AG09319 (cell line): Measurements from ENCODE around the gene STAMBP.
A peak's percentile ranks its signal among the peaks of the same experiment; 100 is the strongest.

ENCODE experiments used
- DNase-seq: peaks from one replicate; pipeline ENCODE4 v3.0.0-alpha.2; 2010; ENCODE audit warnings: low read depth; ENCODE audit errors: extremely low read depth
- TF ChIP-seq, protein P1 (sequence below): IDR thresholded peaks from 2 replicates; pipeline ENCODE4 v1.5.1; 2011; ENCODE audit warnings: low read depth, mild to moderate bottlenecking, inconsistent platforms, low read length, moderate library complexity

Gene STAMBP

DNA sequence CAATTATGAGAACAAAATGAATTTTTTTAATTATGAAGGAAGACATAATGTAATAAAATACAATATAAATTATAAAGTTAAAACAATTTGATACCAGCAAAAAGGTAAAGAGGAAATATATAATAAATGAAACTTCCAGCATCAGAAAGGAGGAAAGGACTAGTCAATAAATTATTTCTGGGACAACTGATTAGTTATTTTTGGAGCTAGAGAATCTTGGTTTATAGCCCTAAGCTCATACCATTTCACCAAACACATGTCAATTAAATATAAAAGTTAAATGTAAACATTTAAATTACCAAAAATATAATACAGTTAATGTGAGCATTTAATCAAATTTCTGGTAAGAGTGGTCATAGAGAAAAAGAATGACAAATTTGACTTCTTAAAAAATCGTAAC lies 76.2 kb downstream of the STAMBP start:
- TF ChIP-seq, protein P1, sequence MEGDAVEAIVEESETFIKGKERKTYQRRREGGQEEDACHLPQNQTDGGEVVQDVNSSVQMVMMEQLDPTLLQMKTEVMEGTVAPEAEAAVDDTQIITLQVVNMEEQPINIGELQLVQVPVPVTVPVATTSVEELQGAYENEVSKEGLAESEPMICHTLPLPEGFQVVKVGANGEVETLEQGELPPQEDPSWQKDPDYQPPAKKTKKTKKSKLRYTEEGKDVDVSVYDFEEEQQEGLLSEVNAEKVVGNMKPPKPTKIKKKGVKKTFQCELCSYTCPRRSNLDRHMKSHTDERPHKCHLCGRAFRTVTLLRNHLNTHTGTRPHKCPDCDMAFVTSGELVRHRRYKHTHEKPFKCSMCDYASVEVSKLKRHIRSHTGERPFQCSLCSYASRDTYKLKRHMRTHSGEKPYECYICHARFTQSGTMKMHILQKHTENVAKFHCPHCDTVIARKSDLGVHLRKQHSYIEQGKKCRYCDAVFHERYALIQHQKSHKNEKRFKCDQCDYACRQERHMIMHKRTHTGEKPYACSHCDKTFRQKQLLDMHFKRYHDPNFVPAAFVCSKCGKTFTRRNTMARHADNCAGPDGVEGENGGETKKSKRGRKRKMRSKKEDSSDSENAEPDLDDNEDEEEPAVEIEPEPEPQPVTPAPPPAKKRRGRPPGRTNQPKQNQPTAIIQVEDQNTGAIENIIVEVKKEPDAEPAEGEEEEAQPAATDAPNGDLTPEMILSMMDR: no peak
- DNase-seq: no peak

DNA sequence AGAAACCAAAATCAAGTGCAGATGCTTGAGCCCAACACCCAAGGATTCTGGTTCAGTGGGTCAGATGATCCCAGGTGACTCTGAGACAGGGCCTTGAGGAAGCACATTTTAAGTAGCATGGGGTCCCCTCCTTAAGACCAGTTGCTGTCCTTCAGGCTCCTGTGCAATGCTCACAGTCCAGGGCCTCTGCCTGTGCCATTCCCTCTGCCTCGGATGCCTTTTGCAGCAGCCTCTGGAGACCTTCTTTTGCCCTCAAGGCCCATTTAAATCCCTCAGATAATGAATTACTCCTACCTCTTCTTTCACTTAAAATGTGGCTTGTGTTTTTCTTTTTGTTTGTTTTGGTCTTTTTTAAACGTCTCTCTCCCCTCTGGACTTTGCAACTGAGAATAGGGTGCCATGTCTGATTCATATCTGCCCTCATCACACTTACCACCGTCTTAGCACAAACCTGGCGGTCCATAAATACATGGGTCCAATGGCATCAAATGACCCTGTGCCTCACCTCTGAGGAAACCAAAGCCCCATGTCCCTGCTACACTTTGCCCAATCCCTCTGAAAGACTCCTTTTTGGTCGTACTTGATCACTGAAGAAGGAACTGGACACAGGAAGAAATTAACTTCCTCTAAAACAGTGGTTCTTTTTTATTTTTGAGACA lies 78.2 kb downstream of the STAMBP start:
- DNase-seq: no peak
- TF ChIP-seq, protein P1: no peak

DNA sequence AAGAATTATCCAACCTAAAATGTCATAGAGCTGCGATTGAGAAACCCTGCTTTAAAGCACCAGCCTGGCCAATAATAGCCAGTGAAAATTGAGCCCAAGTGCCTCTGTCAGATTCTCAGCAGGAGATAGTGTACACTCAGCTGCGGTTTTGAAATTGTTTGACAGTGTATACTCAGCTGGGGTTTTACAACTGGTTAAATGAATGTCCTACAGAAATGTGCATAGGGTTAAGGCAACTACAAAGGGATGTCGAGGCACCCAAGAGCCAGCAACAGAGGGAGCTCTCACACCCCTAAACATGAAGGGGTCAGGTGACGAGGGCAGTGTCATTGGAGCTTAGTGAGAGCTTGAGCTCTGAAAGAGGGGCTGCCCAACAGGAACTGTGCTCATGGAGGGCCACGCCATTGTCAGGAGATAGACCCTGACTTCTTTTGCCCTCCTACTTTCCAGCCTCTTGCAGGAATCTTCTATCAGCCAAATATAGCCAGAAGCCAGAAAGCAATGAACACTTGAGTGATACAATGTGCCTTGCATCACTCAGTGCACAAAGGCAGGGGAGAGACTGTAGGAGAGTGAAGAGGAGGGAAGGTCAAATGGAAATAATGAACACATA lies 79.2 kb downstream of the STAMBP start:
- DNase-seq: no peak
- TF ChIP-seq, protein P1: peak; percentile 24

DNA sequence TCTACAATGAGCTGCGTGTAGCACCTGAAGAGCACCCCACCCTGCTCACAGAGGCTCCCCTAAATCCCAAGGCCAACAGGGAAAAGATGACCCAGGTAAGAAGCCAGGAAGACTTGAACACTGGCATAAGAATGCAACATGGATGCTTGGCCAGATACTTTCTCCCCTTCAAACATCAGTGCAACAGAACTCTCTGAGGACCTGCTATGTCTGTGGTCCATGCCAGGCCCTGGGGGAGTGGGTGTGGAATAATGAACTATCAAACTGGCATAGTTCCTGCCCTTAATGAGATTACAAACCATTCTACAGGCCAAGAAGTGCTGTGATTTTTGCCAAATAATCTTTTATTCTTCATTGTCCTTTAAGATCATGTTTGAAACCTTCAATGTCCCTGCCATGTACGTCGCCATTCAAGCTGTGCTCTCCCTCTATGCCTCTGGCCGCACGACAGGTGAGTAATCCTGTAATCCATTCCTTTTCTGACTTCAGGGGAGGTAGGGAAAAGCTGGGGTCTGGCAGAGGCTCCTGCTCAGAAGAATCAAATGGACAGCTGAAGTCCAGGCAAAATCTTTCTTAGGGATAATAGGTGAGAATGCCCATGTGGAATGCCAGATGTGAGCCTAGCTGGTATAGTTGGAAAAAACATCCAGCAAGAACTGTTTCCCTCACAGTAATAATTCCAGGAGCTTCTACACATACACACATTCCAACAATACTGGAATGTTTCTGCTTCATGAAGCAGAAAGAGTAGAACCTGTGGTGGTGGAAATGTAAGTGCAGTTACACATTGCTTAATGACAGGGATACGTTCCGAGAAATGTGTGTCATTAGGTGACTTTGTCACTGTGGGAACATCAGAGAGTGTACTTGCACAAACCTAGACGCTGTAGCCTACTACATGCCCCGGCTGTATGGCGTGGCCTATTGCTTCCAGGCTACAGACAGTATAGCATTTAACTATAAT lies 80.2 kb downstream of the STAMBP start:
- TF ChIP-seq, protein P1: no peak

DNA sequence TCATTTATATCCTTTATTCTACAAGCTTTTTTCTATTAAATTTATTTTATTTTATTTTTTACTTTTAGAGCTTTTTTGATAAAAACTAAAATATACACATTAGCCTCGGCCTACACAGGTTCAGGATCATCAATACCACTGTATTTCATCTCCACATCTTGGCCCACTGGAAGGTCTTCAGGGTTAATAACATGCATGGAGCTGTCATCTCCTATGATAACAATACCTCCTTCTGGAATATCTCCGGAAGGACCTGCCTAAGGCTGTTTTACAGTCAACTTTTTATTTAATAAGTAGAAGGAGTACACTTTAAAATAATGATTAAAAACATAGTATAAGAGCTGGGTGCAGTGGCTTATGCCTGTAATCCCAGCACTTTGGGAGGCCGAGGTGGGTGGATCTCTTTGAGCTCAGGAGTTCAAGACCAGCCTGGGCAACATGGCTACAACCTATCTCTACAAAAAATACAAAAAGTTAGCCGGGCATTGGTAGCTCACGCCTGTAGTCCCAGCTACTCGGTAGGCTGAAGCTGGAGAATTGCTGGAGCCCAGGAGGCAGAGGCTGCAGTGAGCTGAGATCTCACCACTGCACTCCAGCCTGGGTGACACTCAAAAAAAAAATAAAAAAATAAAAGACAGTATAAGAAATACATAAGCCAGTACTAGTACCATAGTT lies 82.2 kb downstream of the STAMBP start:
- DNase-seq: no peak

More for the DNA sequence above, 80.2 kb downstream of the STAMBP start:
- no peak for DNase-seq

DNA sequence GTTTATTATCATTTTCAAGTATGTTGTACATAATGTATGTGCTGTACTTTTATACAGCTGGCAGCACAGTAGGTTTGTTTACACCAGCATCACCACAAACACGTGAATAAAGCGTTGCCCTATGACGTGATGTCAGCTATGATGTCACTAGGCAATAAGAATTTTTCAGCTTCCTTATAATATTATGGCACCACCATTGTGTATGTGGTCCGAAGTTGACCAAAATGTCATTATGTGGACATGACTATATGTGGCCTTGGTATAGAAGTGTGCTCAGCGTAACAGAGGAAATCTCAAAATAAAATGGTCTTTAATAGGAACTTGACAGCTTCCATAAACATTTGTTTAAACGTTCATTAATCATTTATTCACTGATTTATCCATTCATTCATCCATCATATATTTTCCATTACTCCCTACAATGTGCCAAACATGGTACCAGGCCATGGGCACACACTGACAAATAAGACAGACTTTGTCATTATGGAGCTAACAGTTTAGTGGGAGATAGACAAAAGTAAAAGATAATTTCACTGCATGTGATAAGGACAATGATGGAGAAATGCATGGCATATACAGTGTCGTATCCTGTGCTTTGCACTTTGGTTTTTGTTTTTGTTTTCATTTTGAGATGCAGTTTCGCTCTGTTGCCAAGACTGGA lies 82.9 kb downstream of the STAMBP start:
- no peak for DNase-seq
- TF ChIP-seq, protein P1: no peak

More for the DNA sequence above, 82.2 kb downstream of the STAMBP start:
- TF ChIP-seq, protein P1: no peak
